ENCODE measurements around the gene SLC4A2.

The SLC4A2 gene

GRCh38 chr7:151088019-151088855, 28.8 kb downstream of the SLC4A2 start:
- Histone ChIP-seq H3K9ac (ENCODE audit: low read length) (peak overlapping the region; percentile 75), H3K4me1 (ENCODE audit: control insufficient read depth, insufficient read depth, low read length) (peaks cover 50% of the 10 kb centered on the region), H3K27me3 (ENCODE audit: control insufficient read depth, insufficient read depth, low read length) (peaks cover 4% of the 10 kb centered on the region), H3K4me3 (ENCODE audit: low read length) (peak overlapping the region; percentile 66), H3K36me3 (ENCODE audit: control insufficient read depth, insufficient read depth, low read length) (no peaks in the 10 kb centered on the region), H3K9me3 (ENCODE audit: control insufficient read depth, low read length) (no peaks in the 10 kb centered on the region)

GRCh38 chr7:151088856-151089699, 29.7 kb downstream of the SLC4A2 start:
- peak overlapping the region; percentile 75 for H3K9ac ChIP-seq (ENCODE audit: low read length)
- peaks cover 45% of the 10 kb centered on the region for H3K4me1 ChIP-seq (ENCODE audit: control insufficient read depth, insufficient read depth, low read length)
- no peaks in the 10 kb centered on the region for H3K9me3 ChIP-seq (ENCODE audit: control insufficient read depth, low read length)
- no peak overlapping the region for H3K4me3 ChIP-seq (ENCODE audit: low read length)
- no peaks in the 10 kb centered on the region for H3K36me3 ChIP-seq (ENCODE audit: control insufficient read depth, insufficient read depth, low read length)
- H3K27me3 ChIP-seq (ENCODE audit: control insufficient read depth, insufficient read depth, low read length): peaks cover 4% of the 10 kb centered on the region

DNA sequence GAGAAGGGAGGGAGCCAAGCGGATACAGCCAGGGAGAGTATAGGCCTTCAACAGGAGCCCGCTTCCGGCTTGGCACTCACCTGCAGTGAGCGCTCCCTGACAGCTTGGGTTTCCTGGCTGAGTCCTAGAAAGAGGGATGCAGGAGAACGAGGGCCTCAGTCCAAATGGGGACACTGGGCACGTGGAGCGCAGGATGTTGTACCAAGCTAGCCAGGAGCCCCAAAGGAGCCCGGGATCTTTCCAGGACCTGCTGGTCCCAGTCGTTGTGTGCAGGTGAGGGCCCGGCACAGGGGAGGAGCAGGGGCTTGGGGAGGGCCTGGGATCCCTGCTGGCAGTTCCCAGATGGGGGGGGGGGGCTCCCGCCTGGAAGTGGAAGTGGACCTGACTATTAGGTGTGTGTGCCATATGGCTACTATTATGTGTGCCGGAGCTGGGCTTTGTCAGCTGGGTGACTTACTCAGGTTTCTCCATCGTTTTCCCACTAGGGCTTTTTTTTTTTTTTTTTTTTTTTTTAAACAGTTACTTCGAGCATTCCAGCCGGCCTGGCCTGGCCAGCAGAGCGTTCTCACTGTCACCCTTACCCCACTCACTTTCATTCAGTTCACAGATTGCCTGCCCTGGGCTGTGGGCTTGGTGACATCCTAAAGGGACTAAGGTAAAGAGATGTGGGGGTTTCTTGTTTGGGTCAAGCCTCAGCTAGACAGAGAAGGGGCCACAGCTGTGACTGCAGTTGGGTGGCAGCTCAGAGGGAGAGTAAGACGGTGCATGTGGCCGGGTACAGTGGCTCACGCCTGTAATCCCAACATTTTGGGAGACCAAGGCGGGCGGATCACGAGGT, 30.7 kb downstream of the SLC4A2 start:
- Histone ChIP-seq H3K27me3 (ENCODE audit: control insufficient read depth, insufficient read depth, low read length) (peaks cover 4% of the 10 kb centered on the region), H3K9me3 (ENCODE audit: control insufficient read depth, low read length) (no peaks in the 10 kb centered on the region), H3K4me1 (ENCODE audit: control insufficient read depth, insufficient read depth, low read length) (peaks cover 42% of the 10 kb centered on the region)

DNA sequence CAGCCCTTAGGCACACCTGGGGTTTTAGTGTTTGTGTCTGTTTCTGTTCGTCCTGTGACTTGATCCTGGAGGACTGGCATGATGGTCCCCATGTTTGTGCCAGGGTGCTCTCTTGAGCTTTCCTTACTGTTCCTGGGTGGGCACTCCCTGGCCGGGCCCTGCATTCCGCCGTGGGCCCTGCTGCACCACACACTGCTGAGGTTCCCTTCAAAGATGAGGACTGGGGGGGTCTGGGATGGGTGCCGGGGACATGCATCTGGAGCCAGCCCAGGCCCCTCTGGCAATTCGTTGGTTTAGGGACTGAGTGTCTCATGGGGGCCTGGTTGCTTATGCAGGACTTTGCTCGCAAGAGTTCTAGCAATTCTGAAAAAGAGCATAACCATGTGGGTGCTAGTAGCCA, 31.6 kb downstream of the SLC4A2 start:
- Histone ChIP-seq H3K9ac (ENCODE audit: low read length) (no peak overlapping the region), H3K4me3 (ENCODE audit: low read length) (no peak overlapping the region), H3K9me3 (ENCODE audit: control insufficient read depth, low read length) (no peaks in the 10 kb centered on the region), H3K27me3 (ENCODE audit: control insufficient read depth, insufficient read depth, low read length) (peaks cover 4% of the 10 kb centered on the region), H3K4me1 (ENCODE audit: control insufficient read depth, insufficient read depth, low read length) (peaks cover 35% of the 10 kb centered on the region), H3K36me3 (ENCODE audit: control insufficient read depth, insufficient read depth, low read length) (no peaks in the 10 kb centered on the region)

More for the DNA sequence above, 30.7 kb downstream of the SLC4A2 start:
- H3K36me3 ChIP-seq (ENCODE audit: control insufficient read depth, insufficient read depth, low read length): no peaks in the 10 kb centered on the region
- H3K4me3 ChIP-seq (ENCODE audit: low read length): no peak overlapping the region
- H3K9ac ChIP-seq (ENCODE audit: low read length): peak overlapping the region; percentile 75

DNA sequence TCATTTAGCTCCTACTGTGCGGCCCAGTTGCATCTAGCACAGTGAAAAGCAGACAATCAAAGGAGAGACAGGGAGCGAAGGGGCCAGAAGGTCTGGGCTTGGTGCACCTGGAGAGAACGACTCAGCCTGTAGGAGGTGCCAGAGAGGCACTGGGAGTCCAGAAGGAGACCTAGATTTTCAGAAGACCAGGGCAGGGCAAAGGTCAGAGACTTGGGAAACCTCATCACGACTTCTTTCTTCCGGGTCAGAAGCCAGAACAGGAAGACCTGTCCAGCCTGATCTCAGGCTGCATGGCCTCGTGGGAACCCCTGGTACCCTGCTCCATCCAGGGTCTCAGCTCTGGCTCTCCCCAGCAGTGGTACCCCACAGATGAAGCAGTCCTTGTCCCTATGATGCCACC, 32.0 kb downstream of the SLC4A2 start:
- H3K27me3 ChIP-seq (ENCODE audit: control insufficient read depth, insufficient read depth, low read length): peaks cover 4% of the 10 kb centered on the region
- H3K9ac ChIP-seq (ENCODE audit: low read length): no peak overlapping the region
- no peaks in the 10 kb centered on the region for H3K36me3 ChIP-seq (ENCODE audit: control insufficient read depth, insufficient read depth, low read length)
- H3K4me1 ChIP-seq (ENCODE audit: control insufficient read depth, insufficient read depth, low read length): peaks cover 35% of the 10 kb centered on the region
- H3K9me3 ChIP-seq (ENCODE audit: control insufficient read depth, low read length): no peaks in the 10 kb centered on the region
- no peak overlapping the region for H3K4me3 ChIP-seq (ENCODE audit: low read length)

GRCh38 chr7:151091988-151092387, 32.6 kb downstream of the SLC4A2 start:
- H3K9me3 ChIP-seq (ENCODE audit: control insufficient read depth, low read length): no peaks in the 10 kb centered on the region

GRCh38 chr7:151093748-151094147, 34.4 kb downstream of the SLC4A2 start:
- H3K9ac ChIP-seq (ENCODE audit: low read length): no peak overlapping the region
- H3K36me3 ChIP-seq (ENCODE audit: control insufficient read depth, insufficient read depth, low read length): no peaks in the 10 kb centered on the region
- no peak overlapping the region for H3K4me3 ChIP-seq (ENCODE audit: low read length)
- H3K4me1 ChIP-seq (ENCODE audit: control insufficient read depth, insufficient read depth, low read length): peaks cover 18% of the 10 kb centered on the region
- H3K9me3 ChIP-seq (ENCODE audit: control insufficient read depth, low read length): no peaks in the 10 kb centered on the region
- no peaks in the 10 kb centered on the region for H3K27me3 ChIP-seq (ENCODE audit: control insufficient read depth, insufficient read depth, low read length)

More at GRCh38 chr7:151091988-151092387, 32.6 kb downstream of the SLC4A2 start:
- Histone ChIP-seq H3K4me3 (ENCODE audit: low read length) (no peak overlapping the region), H3K9ac (ENCODE audit: low read length) (no peak overlapping the region), H3K27me3 (ENCODE audit: control insufficient read depth, insufficient read depth, low read length) (peaks cover 4% of the 10 kb centered on the region), H3K4me1 (ENCODE audit: control insufficient read depth, insufficient read depth, low read length) (peaks cover 34% of the 10 kb centered on the region), H3K36me3 (ENCODE audit: control insufficient read depth, insufficient read depth, low read length) (no peaks in the 10 kb centered on the region)

- Histone ChIP-seq H3K27me3 (ENCODE audit: control insufficient read depth, insufficient read depth, low read length) (no peaks in the 10 kb centered on the region), H3K4me3 (ENCODE audit: low read length) (no peak overlapping the region), H3K9ac (ENCODE audit: low read length) (no peak overlapping the region), H3K4me1 (ENCODE audit: control insufficient read depth, insufficient read depth, low read length) (peaks cover 8% of the 10 kb centered on the region), H3K9me3 (ENCODE audit: control insufficient read depth, low read length) (no peaks in the 10 kb centered on the region), H3K36me3 (ENCODE audit: control insufficient read depth, insufficient read depth, low read length) (no peaks in the 10 kb centered on the region)
Measured at GRCh38 chr7:151094675-151095074, 35.3 kb downstream of the SLC4A2 start.

GRCh38 chr7:151095123-151095797, 35.9 kb downstream of the SLC4A2 start:
- Histone ChIP-seq H3K4me1 (ENCODE audit: control insufficient read depth, insufficient read depth, low read length) (peaks cover 3% of the 10 kb centered on the region), H3K27me3 (ENCODE audit: control insufficient read depth, insufficient read depth, low read length) (no peaks in the 10 kb centered on the region)

DNA sequence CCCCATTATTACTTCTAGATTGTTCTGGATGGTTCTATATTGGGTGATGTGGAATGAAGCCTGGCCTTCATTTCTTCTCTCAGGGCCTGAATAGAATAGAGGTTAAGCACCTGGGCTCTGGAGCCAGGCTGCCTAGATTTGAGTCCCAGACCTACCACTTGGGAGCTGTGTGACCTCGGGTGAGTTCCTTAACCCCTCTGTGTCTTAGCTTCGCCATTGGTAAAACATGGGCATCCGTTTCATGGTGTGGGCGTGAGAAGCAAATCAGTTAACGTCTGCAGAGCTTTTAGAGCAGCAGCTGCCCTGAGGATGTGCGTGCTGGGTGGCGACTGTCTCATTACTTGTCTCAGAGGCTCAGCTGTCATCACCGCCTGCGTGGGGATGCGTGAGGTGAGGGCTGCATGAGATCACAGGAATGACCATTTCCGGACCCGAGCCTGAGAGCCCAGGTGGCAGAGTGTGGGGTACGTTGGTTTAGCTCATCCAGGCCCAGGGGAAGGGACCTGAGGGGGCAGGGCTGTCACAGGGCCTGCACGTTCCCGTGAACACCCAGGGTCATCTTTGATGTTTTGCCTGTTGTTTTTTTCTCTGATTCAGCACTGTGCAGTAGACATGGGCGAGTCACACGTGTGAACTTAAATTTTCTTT, 36.6 kb downstream of the SLC4A2 start:
- no peak overlapping the region for H3K4me3 ChIP-seq (ENCODE audit: low read length)
- no peak overlapping the region for H3K9ac ChIP-seq (ENCODE audit: low read length)
- H3K9me3 ChIP-seq (ENCODE audit: control insufficient read depth, low read length): no peaks in the 10 kb centered on the region
- H3K4me1 ChIP-seq (ENCODE audit: control insufficient read depth, insufficient read depth, low read length): peaks cover 3% of the 10 kb centered on the region
- no peaks in the 10 kb centered on the region for H3K27me3 ChIP-seq (ENCODE audit: control insufficient read depth, insufficient read depth, low read length)
- H3K36me3 ChIP-seq (ENCODE audit: control insufficient read depth, insufficient read depth, low read length): no peaks in the 10 kb centered on the region

More at GRCh38 chr7:151095123-151095797, 35.9 kb downstream of the SLC4A2 start:
- H3K36me3 ChIP-seq (ENCODE audit: control insufficient read depth, insufficient read depth, low read length): no peaks in the 10 kb centered on the region
- H3K4me3 ChIP-seq (ENCODE audit: low read length): no peak overlapping the region
- no peak overlapping the region for H3K9ac ChIP-seq (ENCODE audit: low read length)
- H3K9me3 ChIP-seq (ENCODE audit: control insufficient read depth, low read length): no peaks in the 10 kb centered on the region
